Right kidney (tissue), 1 donor: ENCODE data around the gene XPNPEP1.

Source experiments
- DNase-seq: peaks from one replicate; pipeline ENCODE4 v3.0.0-alpha.2; 2016

Gene XPNPEP1

DNA sequence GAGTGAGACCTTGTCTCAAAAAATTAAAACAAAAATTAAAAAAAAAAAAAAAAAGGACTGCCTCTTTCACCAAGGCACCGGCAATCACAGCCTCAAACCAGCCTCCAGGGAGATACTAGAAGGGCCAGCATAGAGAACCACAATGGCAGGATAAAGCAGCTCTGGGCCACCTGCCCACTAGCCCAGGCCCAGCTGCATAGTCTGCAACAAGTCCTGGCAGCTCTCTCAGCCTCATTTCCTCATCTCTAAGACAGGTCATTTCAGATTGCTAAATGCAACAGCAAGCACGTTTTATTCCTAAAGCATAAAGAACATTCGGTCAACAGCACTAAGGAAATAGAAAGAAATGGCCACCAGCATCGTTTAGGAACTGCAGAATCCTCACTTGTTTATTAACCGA is 28.8 kb downstream of the XPNPEP1 start:
- no peak for DNase-seq

DNA sequence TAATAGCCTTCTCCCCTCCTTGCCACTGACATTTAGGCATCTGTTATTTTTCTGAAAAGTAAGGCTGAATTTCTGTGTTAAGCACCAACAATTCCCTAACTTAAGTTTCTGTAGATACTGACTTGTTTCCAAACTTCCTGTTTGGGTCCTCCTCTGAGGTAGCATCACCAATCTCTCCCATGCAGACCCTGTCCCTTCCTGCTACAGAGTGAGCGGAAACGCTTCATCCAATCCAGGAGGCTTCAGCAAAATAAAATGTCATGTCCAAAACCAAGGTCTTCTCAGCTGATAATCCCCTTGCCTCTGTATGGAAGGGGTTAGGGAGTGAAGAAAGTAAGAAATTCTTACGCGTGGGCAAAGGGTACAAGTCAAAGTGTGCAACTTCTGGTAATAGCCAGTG is 29.9 kb downstream of the XPNPEP1 start:
- no peak for DNase-seq

DNA sequence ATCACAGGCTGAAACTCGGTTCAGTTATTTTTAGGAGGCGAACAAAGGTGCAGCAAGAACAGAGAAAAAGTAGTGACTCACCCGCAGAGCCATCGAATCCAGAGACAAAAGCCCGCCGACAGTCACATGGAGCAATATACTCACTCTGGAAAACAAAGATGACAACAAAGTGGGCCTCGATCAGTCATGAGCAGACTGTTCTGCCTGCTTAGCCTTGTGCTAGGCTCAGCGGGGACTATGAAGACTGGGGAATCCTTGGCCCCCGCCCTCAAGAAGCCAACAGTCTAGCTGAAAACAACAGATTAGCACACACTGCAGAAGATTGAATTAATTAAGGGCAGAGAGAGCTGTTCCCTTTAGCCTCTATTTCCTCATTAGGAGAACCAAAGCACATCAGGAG is 30.4 kb downstream of the XPNPEP1 start:
- DNase-seq, result no peak

DNA sequence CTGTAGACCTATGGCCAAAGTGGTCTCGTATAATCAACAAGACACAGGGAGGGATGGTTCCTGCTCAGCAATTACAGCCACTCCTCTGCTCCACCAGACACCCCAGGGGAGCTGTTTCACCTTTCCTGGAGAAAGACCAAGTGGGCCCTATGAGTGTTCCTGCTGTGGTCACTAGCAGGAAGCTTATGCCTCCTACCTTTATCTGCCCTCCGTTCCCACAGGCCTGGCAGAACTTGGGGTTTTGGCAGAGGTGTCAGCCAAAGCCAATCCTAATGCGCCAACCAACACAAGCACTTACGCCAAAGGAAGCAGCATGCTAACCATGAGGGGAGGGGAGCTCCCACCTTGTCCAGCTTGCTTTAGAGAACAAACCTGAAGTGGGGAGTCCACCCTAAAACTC is 31.2 kb downstream of the XPNPEP1 start:
- DNase-seq, result no peak

DNA sequence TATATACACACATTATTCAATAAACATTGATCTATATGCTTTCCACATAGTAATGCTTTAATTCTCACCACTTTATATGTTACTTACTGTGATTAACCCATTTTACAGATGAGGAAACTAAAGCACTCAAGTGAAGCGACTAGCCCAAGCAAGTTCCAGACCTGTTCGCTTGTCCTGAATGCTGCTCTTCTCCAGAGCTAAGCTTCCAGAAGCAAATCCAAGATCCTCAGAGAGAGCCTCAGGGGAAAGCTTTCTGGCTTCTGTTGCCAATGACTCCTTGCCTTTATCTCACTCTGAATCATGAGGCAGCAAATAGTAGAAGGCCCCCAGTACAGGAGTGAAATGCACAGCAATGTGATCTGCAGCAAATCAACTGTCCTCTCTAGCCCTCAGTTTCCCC is 32.2 kb downstream of the XPNPEP1 start:
- DNase-seq, result no peak

DNA sequence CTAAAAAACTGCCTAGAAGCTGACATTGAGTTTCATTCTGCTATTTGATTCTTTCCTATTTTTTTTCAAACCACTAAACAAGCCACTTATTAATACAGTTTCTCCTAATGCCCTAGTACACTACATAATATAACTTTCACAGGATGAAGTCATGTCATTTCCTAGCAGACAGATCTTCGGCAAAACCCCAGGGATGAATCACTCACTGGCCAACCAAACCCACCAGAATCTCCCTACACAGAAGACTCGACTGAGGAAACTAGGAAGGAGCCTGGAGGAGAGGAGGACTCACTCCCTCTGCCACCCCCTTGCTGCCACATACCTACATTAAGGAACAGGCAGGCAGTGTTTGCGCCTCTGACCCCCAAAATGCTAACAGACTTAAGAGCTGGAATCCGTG is 33.4 kb downstream of the XPNPEP1 start:
- no peak for DNase-seq

DNA sequence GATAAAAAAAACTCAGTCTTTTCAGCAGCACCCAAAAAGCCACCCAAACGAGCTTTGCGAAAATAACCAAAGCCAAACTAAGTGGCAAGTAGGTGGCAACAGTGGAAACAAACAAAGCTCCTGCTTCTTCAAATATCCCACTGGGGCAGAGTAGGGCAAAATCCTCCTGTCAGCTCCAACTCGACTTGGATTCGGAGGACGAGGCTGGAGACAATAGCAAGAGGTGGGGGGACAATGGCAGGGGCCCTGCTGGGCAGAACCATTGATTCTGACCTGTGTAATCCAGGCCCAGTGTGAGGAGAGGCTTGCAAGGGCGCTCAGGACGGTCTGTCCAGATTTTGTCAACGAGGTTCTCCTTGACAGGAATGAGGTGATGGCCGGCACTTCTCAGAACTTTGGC is 35.5 kb downstream of the XPNPEP1 start:
- DNase-seq, result no peak

DNA sequence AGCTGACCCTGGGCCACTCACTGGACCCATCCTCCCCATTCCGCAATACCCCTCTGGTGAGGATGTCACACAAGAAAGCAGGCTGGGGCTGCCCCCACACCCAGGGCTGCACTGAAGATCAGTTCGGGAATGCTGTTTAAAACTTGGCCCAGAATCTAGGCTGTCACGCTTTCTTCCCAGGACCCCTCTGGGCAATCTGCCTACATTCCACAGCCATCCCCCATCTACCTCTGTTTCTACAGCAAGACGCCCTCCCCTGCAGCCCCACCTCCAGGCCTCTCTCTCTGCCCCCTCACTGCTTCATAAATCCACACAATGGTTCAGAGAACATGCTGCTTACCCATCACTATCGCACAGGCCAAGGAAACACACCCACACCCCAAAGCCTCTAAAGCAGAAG is 36.1 kb downstream of the XPNPEP1 start:
- peak; percentile 57 for DNase-seq

DNA sequence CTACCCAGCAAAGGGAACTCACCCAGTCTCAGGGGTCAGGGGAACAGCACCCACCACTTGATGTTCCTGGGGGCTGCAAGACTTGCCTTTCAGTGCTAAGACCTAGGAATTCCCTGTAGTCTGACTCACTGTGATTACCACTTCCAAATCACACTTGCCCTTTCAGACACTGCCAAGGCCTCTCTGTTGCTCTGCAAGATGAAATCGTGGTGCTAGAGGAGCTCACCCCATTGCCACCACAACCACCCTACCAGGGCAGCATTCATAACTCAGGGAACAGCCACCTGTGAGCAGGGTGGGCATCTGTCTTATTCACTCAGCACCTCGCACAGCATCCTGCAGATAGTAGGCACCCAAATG is 36.5 kb downstream of the XPNPEP1 start:
- DNase-seq, result no peak

DNA sequence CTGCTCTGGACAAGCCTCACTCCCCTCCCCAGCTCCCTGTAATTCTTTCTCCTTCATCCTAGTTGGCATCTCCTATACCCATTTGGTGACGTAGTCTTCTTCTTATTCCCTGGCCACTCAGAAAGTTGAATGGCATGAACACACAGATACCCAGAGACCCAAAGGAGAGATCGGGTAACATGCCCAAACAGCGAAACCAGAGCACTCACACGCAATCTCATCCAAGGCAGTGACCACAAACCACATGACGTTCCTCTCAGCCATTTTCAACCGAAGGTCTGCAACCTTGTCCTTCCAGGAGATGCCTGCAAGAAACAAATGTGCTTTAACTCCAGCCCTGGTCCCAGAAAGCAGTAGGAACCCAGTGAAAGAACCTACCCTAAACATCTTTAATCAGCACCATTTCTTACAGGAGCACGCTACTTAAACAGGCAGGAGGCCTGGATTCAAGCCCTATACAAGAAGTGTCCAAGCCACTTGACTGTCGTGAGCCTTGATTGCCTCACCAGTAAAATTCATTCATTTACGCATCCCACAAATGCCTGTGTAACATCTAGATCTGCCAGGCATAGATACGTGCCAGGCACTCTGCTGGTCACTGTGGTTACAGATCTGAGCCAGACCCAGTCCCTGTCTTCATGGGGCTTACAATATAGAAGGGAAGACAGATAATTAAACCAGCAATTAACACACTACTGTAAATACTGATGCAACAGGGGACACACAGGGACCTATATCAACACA is 37.1 kb downstream of the XPNPEP1 start:
- DNase-seq, result no peak

DNA sequence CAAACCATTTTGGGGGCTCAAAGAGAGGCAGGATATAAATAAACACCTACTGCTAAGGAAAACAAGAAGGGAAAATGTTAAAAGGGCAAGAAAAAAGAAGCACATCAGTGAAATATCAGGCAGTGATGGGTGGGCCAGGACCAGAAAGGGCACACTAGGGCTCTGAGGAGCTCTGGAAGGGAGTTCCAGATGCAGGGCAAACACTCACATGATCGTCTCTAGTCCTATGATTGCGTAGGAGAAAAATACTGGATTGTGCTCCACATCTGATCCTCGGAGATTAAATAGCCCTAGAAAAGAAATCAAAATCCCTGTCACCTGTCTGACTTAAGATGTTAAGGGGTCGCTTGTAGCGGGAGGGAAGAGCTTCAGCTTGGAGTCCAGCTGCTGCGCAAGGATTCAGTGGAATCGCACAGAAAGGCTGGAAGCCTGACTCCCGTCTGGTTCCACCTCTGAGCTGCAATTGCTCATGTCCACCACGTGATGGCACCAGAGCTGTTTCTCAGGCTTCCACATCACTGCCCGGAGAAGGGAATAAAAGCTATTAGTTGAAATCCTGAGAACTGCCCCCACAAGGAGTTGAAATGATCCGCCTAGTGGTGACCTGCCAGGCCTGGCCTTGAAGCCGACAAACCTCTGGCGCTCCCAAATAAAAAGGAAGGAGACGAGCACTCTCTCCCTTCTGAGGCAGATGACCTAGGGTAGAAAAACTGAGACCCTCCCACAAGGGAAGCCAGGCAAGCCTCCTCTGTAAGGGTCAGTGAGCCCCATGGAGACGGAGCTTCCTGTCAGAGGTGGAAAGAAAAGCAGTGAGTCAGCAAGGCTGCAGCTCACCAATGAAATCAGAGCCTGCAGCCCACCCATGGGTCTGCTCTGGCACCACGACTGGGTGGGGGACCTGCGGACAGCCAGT is 39.2 kb downstream of the XPNPEP1 start:
- DNase-seq, result peak; percentile 79

DNA sequence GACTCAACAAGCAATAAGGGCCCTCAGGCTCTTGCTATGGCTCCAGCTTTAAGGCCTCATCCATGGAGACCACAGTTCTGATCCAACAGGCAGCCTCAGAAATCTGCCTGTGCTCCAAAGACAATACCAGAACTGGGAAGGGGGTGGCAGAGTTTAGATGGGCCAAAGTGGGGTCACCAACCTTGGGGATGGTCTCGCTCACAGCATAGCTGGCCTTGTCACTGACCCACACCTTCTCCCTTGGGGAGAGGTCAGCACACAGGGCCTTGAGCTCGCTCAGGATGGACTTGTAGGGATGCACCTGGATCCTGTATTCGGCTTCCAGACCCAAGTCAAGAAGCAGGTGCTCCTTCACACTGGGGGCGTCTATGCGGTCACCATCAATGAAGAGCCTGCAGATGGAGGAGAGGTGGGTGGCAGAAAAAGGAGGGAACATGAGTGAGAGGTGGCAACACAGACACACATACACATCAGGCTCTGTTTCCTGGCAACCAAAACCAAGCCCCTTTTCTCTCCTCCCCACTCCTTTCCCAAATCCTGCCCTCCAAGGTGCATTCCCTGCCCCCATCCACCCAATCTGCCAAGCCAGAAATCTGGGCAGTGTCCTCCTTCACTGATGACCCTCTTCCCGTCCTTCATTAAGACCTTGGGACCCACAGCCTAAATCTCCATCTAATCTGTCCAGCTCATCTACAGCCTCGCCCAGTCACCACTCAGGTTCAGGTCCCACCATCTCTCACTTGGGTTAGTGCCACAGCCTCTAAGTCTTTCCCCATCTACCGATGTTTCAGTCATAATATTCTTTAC is 40.9 kb downstream of the XPNPEP1 start:
- DNase-seq, result no peak

DNA sequence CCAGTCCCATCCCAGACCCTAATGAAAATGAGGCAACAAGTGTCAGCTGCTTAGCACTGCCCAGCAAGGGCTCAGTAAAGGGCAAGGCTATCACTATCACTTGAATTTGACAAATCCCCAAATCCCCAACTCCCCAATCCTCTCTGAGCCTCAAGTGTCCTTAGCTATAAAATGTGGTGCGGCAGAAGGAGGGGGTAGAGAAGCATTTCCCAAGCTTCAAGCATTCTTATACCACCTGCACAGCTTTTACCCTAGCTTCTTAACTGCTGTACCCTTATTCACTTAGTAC is 41.6 kb downstream of the XPNPEP1 start:
- DNase-seq, result no peak

DNA sequence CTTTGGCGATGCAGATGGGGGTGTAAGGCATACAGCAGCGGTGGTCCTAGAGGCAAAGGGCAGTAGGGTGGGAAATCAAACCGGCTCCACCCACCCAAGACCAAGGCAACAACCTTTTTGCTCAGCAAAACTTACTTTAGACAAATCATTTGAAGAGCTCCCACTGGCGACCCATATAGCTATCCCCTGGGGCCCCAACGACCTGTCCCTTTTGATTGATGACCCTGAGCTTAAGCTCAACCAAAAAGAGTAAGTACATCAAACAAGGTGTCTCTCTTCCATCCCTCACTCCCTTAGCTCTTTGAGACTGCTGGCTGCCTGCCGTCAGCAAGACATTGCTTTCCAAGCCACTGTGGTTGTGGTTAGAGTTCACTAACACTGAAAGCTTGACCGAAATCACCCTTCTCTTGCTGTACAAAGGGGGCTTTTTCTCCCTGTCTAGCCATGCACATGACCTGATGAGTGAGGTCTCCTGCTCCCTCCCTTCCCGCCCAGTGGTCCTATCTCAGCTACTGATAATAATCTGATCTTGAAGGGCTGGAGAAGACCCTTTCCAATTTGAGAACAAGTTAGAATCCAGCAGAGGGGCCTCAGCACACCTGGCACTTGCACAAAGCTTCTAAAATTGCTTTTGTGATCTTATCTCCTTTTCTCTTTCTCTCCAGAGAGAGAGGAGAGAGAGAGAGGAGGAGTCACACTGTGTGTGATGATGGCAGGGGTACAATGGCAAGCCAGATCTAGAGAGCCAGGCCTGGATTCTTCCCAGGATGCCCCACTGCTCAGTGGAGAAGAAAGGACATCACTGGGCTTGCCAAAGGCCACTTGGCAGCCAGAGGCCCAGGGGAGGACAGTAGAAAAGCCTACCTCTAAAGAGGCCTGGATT is 42.2 kb downstream of the XPNPEP1 start:
- DNase-seq, result no peak

DNA sequence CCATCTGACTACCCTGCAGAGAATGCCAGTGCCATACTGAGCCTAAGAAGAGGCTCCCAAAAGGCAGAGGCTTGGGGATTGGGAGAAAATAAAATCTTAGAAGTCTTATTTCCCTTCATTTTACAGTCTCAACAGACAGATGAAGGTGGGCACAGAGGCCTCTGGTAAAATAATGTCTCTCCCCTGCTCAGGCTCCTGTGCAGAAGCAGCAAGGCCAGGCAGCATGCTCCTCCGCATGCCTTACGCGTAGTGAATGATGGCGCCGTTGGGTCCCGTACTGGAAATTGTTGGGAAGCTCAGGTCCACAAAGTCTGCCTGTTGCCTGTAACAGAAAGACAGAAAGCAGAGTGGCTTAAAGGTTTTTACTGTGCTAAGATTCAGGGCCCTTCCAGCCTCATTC is 45.8 kb downstream of the XPNPEP1 start:
- DNase-seq, result no peak

DNA sequence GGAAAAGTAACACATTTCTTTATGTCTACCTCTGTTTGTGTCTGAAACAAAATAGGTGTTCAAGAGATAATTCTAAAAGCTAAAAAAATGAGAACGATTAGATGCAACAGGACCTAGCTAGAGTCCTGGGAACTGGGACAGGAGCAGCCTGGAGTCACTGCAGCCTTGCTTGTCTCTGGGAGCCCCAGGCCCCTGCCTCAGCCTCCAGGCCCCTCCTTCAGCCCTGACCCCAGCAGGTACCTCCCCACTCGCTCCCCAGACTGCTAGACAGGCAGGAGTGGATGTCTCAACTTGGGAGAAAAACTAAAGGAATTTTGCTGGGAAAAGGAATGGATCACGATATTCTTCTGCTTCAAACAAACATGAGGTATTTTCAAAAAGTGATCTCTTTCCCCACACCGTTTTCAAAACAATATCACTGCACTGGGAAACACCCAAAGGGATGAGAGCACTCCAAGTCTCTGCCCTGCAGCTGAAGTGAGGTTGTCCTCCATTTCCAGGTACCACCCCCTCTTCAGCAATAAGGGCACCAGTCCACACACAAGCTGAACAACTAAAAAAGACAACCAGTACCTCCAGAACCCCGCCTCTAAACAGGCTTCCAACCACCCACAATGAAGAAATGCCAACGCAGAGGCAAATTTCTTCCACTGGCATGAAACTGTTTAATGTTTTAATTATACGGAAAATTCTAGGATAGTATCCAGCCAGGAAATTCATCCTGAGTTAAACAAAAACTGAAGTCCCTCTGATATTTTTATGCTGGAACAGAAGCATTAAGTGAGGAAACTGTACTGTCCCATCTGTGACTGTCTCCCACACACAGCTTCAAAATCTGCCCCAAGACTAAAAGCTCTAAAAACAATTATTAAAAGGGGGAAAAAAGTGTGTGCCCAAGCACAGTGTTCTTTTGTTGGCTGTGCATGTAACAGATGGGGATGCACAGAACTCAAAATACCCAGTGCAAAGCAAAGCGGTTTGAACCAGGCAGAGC is 47.2 kb downstream of the XPNPEP1 start:
- DNase-seq, result no peak

DNA sequence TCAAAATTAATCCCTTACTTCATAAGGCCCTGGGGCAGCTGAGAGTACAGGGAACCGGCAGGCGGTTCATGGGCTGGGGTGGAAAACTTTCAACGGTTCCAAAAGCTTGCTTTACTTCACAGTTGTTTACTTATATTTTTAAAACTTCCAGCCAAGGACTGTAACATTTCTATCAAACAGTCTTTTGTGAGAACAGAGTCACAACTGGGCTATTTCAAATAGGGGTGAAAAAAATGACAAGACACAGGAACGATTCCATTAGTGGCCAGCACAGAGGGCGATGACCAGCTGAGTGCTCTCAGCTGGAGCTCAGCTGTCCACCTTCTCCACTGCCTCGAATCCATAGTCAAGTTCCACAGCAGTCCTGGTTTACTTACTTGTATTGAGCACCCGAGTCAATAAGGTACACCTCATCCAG is 48.2 kb downstream of the XPNPEP1 start:
- DNase-seq, result no peak

DNA sequence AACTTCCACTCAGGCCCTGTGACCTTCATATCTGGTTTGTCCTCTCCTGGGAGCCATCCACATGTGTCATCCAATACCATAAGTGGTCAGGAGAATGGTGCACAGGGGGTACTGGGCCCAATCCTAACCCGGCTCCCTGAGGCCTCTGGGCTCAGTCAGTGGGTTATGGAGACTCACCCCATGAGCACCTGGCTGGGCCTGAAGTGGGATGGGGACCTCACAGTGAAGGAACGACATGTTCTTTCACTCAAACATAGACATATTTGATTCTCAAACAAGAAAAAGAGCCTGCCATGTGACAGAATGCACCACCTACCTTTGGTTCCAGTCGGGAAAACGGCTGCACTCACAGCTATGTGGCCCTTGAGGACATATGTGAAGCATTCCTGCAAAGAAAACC is 51.8 kb downstream of the XPNPEP1 start:
- no peak for DNase-seq

DNA sequence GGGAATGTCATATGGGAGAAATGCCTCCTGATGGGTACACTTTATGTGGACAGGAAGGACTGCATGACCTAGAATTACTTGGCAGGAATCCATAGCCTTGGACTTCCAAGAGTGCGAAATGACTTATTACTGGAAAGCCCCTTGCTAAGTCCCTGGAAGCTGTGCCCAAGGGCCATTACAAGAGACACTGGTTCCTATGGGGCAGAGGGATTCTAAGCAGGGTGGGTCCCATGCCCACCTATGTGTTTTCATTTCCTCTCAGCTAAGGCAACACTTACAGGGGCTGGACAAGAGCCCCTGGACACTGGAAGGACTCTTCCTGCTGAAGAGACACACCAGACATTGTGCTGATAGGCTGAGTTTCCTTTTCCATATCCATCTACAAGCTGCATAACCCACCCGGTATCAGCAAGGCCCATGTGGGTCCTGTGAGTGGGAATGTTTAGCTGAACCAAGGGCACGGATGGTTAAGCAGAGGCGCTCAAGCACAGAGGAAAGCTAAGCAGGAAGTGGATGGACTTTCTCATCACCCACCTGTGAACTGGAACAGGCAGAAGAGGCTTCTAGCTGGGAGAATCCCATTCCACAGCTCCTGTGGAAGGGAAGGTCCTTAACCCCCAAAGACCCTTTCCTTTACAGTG is 56.2 kb downstream of the XPNPEP1 start:
- no peak for DNase-seq
